Astrocyte (in vitro differentiated cells and primary cell): ENCODE measurements around the gene NPY4R2. TPM values are rescaled to one million over a fixed set of nuclear protein-coding genes. Genes with fewer than 3 reads are reported as not detected.
"Not testable (repeated sequence)": the region's sequence is repeated elsewhere in the genome, so short reads cannot be mapped to it uniquely, and the experiment has no call there.

ENCODE experiments used
- DNase-seq: peaks from one replicate; pipeline ENCODE4 v3.0.0-alpha.2; 2010; ENCODE audit warnings: low read depth
- FAIRE-seq: peaks from 2 replicates; lab custom pipeline; 2011; peaks lifted over from hg19 to GRCh38; lab: Jason Lieb, UNC
- H2AFZ ChIP-seq: 2 replicates; pipeline ENCODE4 v1.6.0; 2012; ENCODE audit warnings: low read depth, low read length, inconsistent platforms
- H3K27ac ChIP-seq: 2 replicates; pipeline ENCODE4 v1.5.1; 2011; ENCODE audit warnings: low read depth, low read length, inconsistent platforms
- H3K27me3 ChIP-seq: 2 replicates; pipeline ENCODE4 v1.6.0; 2011; ENCODE audit warnings: low read length, inconsistent platforms; ENCODE audit not compliant: insufficient read depth
- H3K36me3 ChIP-seq: 2 replicates; pipeline ENCODE4 v1.5.1; 2011; ENCODE audit warnings: low read length, inconsistent platforms; ENCODE audit not compliant: insufficient read depth
- H3K4me1 ChIP-seq: 2 replicates; pipeline ENCODE4 v1.5.1; 2011; ENCODE audit warnings: low read length, inconsistent platforms; ENCODE audit not compliant: insufficient read depth
- H3K4me2 ChIP-seq: 2 replicates; pipeline ENCODE4 v1.6.0; 2012; ENCODE audit warnings: low read length, inconsistent platforms
- H3K4me3 ChIP-seq: 2 replicates; pipeline ENCODE4 v1.5.1; 2011; ENCODE audit warnings: low read depth, mild to moderate bottlenecking, low read length, inconsistent platforms; ENCODE audit not compliant: insufficient read depth
- H3K79me2 ChIP-seq: 2 replicates; pipeline ENCODE4 v1.6.0; 2012; ENCODE audit warnings: mild to moderate bottlenecking, low read length, inconsistent platforms; ENCODE audit not compliant: insufficient read depth
- H3K9ac ChIP-seq: 2 replicates; pipeline ENCODE4 v1.6.0; 2012; ENCODE audit warnings: mild to moderate bottlenecking, low read length, inconsistent platforms
- H3K9me3 ChIP-seq: 2 replicates; pipeline ENCODE4 v1.5.1; 2012; ENCODE audit warnings: low read depth, mild to moderate bottlenecking, low read length, inconsistent platforms; ENCODE audit not compliant: insufficient read depth
- H4K20me1 ChIP-seq: 2 replicates; pipeline ENCODE4 v1.6.0; 2012; ENCODE audit warnings: low read length, inconsistent platforms; ENCODE audit not compliant: insufficient read depth
- H3K27ac Mint-ChIP-seq: one replicate; pipeline ENCODE4 v1.8.0; 2021; ENCODE audit warnings: mild to moderate bottlenecking, mixed read lengths; ENCODE audit not compliant: unreplicated experiment
- H3K27me3 Mint-ChIP-seq: one replicate; pipeline ENCODE4 v1.8.0; 2021; ENCODE audit warnings: low read depth, mixed read lengths; ENCODE audit not compliant: unreplicated experiment
- H3K36me3 Mint-ChIP-seq: one replicate; pipeline ENCODE4 v1.8.0; 2021; ENCODE audit warnings: low read depth, mixed read lengths; ENCODE audit not compliant: unreplicated experiment
- H3K4me1 Mint-ChIP-seq: one replicate; pipeline ENCODE4 v1.8.0; 2021; ENCODE audit warnings: low read depth, mixed read lengths; ENCODE audit not compliant: unreplicated experiment
- H3K4me3 Mint-ChIP-seq: one replicate; pipeline ENCODE4 v1.8.0; 2021; ENCODE audit warnings: mild to moderate bottlenecking, moderate library complexity, mixed read lengths; ENCODE audit not compliant: unreplicated experiment
- H3K9me3 Mint-ChIP-seq: one replicate; pipeline ENCODE4 v1.8.0; 2021; ENCODE audit warnings: mild to moderate bottlenecking, mixed read lengths; ENCODE audit not compliant: unreplicated experiment
- total RNA-seq: library from RNA; stranded (reverse); gene quantifications from 2 replicates; pipeline ENCODE4 v1.2.1, GENCODE V29; 2021

Gene NPY4R2
- total RNA-seq, 1 donor from 2014 or later = not detected

- H3K9me3 ChIP-seq, DNase-seq, H3K4me1 ChIP-seq, H3K27me3 ChIP-seq, H2AFZ ChIP-seq, FAIRE-seq, H3K4me2 ChIP-seq, H3K27ac ChIP-seq, H3K36me3 Mint-ChIP-seq, H3K36me3 ChIP-seq, H3K79me2 ChIP-seq, H4K20me1 ChIP-seq, H3K9me3 Mint-ChIP-seq, H3K27ac Mint-ChIP-seq, H3K4me1 Mint-ChIP-seq, H3K4me3 Mint-ChIP-seq, H3K4me3 ChIP-seq, H3K9ac ChIP-seq, H3K27me3 Mint-ChIP-seq: not testable (repeated sequence)
Observed at GRCh38 chr10:47970047-47970446, 51.6 kb downstream of the NPY4R2 start.

GRCh38 chr10:47971598-47971997 is 53.1 kb downstream of the NPY4R2 start:
- not testable (repeated sequence) for H3K36me3 ChIP-seq, H3K4me3 ChIP-seq, H3K27me3 Mint-ChIP-seq, H3K79me2 ChIP-seq, H3K27ac ChIP-seq, H3K9ac ChIP-seq, H4K20me1 ChIP-seq, H3K27ac Mint-ChIP-seq, DNase-seq, H3K4me1 ChIP-seq, H2AFZ ChIP-seq, H3K9me3 Mint-ChIP-seq, H3K4me2 ChIP-seq, H3K4me3 Mint-ChIP-seq, FAIRE-seq, H3K4me1 Mint-ChIP-seq, H3K27me3 ChIP-seq, H3K9me3 ChIP-seq, H3K36me3 Mint-ChIP-seq

GRCh38 chr10:47972077-47972476 is 53.6 kb downstream of the NPY4R2 start:
- not testable (repeated sequence) for H4K20me1 ChIP-seq, H3K9me3 Mint-ChIP-seq, H3K9me3 ChIP-seq, H3K27me3 Mint-ChIP-seq, H3K4me3 Mint-ChIP-seq, H3K4me1 ChIP-seq, H3K27me3 ChIP-seq, H3K79me2 ChIP-seq, H3K9ac ChIP-seq, H3K4me2 ChIP-seq, H3K36me3 Mint-ChIP-seq, H3K36me3 ChIP-seq, H3K4me3 ChIP-seq, DNase-seq, H3K27ac Mint-ChIP-seq, H3K27ac ChIP-seq, H2AFZ ChIP-seq, H3K4me1 Mint-ChIP-seq, FAIRE-seq

Other genes starting within 250 kb of the NPY4R2 start
- 1.5 and 1.7 TPM in 2 replicates for gene SYT15B, start 155.1 kb upstream of the NPY4R2 start, total RNA-seq
- not detected in 2 replicates for gene FAM25C, start 81.1 kb downstream of the NPY4R2 start, total RNA-seq